Measurements from ENCODE around the gene SLC12A8. TPM values are rescaled to one million over a fixed set of nuclear protein-coding genes. Genes with fewer than 3 reads are reported as not detected.

The SLC12A8 gene
- total RNA-seq, 3 donors from 2014 or later, result 8.0 to 19.3 (median 13.6) TPM

DNA sequence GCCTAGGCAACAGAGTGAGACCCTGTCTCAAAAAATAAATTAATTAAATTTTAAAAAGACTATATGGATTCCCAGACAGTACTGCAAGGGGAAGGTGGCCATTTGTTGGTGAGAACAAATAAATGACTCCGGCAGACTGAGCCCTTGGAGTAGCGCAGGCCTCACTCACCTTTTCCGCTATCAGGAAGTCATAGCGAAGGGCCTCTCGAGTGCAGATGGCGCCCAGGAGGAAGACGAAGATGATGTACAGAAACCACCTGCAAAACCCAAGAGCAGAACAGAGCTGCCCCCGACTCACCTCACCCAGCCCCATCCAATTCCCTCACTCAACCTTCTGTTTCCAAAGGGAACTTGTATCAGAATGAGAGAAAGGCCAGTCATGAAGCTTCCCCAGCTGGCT is 93.9 kb downstream of the SLC12A8 start:
- no peaks in the 10 kb centered on the region for H3K36me3 ChIP-seq (ENCODE audit: low read depth)
- H3K9me3 ChIP-seq, result no peaks in the 10 kb centered on the region
- TF ChIP-seq CTCF (IDR thresholded peaks at IDR 0.05), result no peak
- intact Hi-C loops (cut with DNase I, micrococcal nuclease), result no loop called here
- H3K4me1 ChIP-seq (ENCODE audit: low read depth), result peaks cover 6% of the 10 kb centered on the region
- ATAC-seq (no peak), DNase-seq (no peak)
- H3K4me3 ChIP-seq, result no peak overlapping the region

- intact Hi-C loops (cut with DNase I, micrococcal nuclease), result no loop called here
These were observed 94.8 kb downstream of the SLC12A8 start for GRCh38 chr3:125117631-125118191.

DNA sequence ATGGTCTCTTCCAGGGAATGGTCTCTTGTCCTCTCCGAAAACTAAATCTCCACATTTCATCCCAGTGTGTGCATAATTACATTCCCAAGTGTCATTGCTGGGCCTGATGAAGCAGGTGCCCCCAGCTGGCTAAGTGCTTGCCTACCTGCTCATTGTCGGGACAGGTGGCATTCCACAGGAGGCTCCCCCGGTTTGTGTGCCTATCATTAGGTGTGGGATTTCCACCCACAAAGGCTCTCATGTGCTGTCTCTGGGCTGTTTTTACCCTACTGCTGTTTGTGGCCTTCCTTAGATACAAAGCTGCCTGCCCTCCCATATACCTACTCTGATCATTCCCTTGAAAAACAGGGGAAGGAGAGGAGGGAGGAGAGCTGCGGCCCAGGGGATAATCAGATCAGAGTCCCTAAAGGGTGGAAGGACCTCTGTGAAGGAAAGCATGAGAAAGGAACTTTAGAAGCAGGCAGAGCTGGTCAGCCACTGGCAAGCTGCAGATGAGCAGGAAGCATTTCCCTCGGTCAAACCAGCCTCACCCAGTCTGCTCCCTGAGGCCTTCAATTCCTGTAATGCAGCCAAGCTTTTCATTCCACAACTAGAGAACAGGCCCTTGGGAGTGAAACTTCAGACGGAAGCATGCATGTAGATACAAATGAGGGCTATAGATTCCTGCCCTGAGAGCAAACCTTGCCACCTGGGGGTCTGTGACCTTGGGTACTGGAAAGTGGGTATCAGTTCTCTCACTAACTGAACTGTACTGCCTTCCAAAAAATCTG is 96.1 kb downstream of the SLC12A8 start:
- H3K4me1 ChIP-seq (ENCODE audit: low read depth), result peaks cover 6% of the 10 kb centered on the region
- H3K9me3 ChIP-seq, result no peaks in the 10 kb centered on the region
- ATAC-seq (peak; percentile 78), DNase-seq (peak in 1 of 3 donors; percentile 31)
- no peak for TF ChIP-seq CTCF (IDR thresholded peaks at IDR 0.05)
- H3K4me3 ChIP-seq, result no peak overlapping the region
- intact Hi-C loops (cut with DNase I, micrococcal nuclease), result no loop called here
- H3K36me3 ChIP-seq (ENCODE audit: low read depth), result no peaks in the 10 kb centered on the region

More at GRCh38 chr3:125117631-125118191, 94.8 kb downstream of the SLC12A8 start:
- Histone ChIP-seq H3K9me3 (no peaks in the 10 kb centered on the region), H3K36me3 (ENCODE audit: low read depth) (no peaks in the 10 kb centered on the region), H3K4me1 (ENCODE audit: low read depth) (peaks cover 6% of the 10 kb centered on the region), H3K4me3 (no peak overlapping the region)
- ATAC-seq (no peak), DNase-seq (no peak)
- no peak for TF ChIP-seq CTCF (IDR thresholded peaks at IDR 0.05)

DNA sequence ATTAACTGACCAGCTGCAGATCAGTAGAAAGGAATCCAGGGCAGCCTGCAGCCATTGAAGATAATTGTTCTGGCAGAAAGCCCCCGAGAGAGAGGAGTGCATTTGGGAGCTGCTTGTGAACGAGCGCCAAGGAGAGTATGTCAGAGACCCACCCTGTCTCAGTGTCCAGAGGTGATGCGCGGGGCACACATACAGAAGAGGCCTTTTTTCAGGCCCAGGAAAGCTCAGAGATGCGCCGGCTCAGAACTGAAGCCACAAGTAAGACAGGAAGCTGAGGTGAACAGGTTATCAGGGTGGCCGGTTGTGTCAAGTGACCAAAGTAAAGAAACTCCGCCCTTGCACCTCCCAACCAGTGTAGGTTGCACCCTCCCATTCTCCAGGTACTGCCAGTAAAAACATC is 96.9 kb downstream of the SLC12A8 start:
- H3K36me3 ChIP-seq (ENCODE audit: low read depth), result no peaks in the 10 kb centered on the region
- intact Hi-C loops (cut with DNase I, micrococcal nuclease), result no loop called here
- no peak overlapping the region for H3K4me3 ChIP-seq
- H3K4me1 ChIP-seq (ENCODE audit: low read depth), result peaks cover 6% of the 10 kb centered on the region
- no peak for TF ChIP-seq CTCF (IDR thresholded peaks at IDR 0.05)
- H3K9me3 ChIP-seq, result no peaks in the 10 kb centered on the region
- DNase-seq (no peak), ATAC-seq (no peak)

GRCh38 chr3:125112981-125113380 is 99.6 kb downstream of the SLC12A8 start:
- no peak for TF ChIP-seq CTCF (IDR thresholded peaks at IDR 0.05)
- DNase-seq, result no peak
- intact Hi-C loops (cut with DNase I, micrococcal nuclease), result no loop called here
- peaks cover 6% of the 10 kb centered on the region for H3K4me1 ChIP-seq (ENCODE audit: low read depth)
- no peak for ATAC-seq
- H3K36me3 ChIP-seq (ENCODE audit: low read depth), result no peaks in the 10 kb centered on the region
- H3K4me3 ChIP-seq, result no peak overlapping the region
- H3K9me3 ChIP-seq, result no peaks in the 10 kb centered on the region

All from mucosa of descending colon (tissue), 3 donors.